Umbilical cord (tissue), 2 donors: ENCODE results near the gene PCDHGA3. TPM values are rescaled to one million over a fixed set of nuclear protein-coding genes. Genes with fewer than 3 reads are reported as not detected.
"Not testable (repeated sequence)": the region's sequence is repeated elsewhere in the genome, so short reads cannot be mapped to it uniquely, and the experiment has no call there.

Experiments used
- DNase-seq: peaks from one replicate; pipeline ENCODE4 v3.0.0-alpha.2; 2015; ENCODE audit warnings: low spot score
- total RNA-seq: library from RNA; depleted of rRNA; stranded (reverse); fragments of >200 nt; gene quantifications from one replicate; pipeline ENCODE4 v1.2.3, GENCODE V29; 2014; ENCODE audit warnings: low replicate concordance; ENCODE audit not compliant: insufficient read depth

Gene PCDHGA3
- total RNA-seq = 2.2 TPM

GRCh38 chr5:141343242-141343952 is at the start of gene PCDHGA3:
TSS of gene PCDHGA3 (plus strand) at chr5:141343829. CDS start at chr5:141344034, 205 bp downstream.
- no peak for DNase-seq

GRCh38 chr5:141298376-141298775 is 45.3 kb upstream of the PCDHGA3 start:
- no peak for DNase-seq

- DNase-seq = no peak
Observed at GRCh38 chr5:141303756-141304155, 39.9 kb upstream of the PCDHGA3 start, which contains the start of gene SLC25A2. TSS of gene SLC25A2 (minus strand) at chr5:141304049. CDS start at chr5:141303865, 184 bp downstream.

GRCh38 chr5:141306630-141307029 is 37.0 kb upstream of the PCDHGA3 start:
- DNase-seq = no peak

- no peak for DNase-seq
Observed at GRCh38 chr5:141313711-141314110, 29.9 kb upstream of the PCDHGA3 start.

GRCh38 chr5:141316963-141317362 is 26.7 kb upstream of the PCDHGA3 start:
- not testable (repeated sequence) for DNase-seq

GRCh38 chr5:141319202-141319601 is 24.4 kb upstream of the PCDHGA3 start:
- no peak for DNase-seq

- DNase-seq = no peak
Observed at GRCh38 chr5:141319699-141320098, 23.9 kb upstream of the PCDHGA3 start.

GRCh38 chr5:141320225-141321169 is 23.1 kb upstream of the PCDHGA3 start, which contains the start of gene TAF7:
TSS of gene TAF7 (minus strand) at chr5:141320784. CDS start at chr5:141320044, 740 bp downstream.
- DNase-seq = peak; percentile 94

- DNase-seq = no peak
Observed at GRCh38 chr5:141322261-141322660, 21.4 kb upstream of the PCDHGA3 start.

GRCh38 chr5:141326088-141326854 is 17.4 kb upstream of the PCDHGA3 start:
- DNase-seq = peak; percentile 24

- no peak for DNase-seq
Observed at GRCh38 chr5:141328231-141328630, 15.4 kb upstream of the PCDHGA3 start.

GRCh38 chr5:141330299-141331080 is 13.1 kb upstream of the PCDHGA3 start, which contains the start of gene PCDHGA1:
TSS of gene PCDHGA1 (plus strand) at chr5:141330514.
- DNase-seq = no peak

GRCh38 chr5:141332571-141332970 is 11.1 kb upstream of the PCDHGA3 start:
- not testable (repeated sequence) for DNase-seq

- DNase-seq = peak; percentile 23
Observed at GRCh38 chr5:141338538-141339306, 4.9 kb upstream of the PCDHGA3 start, which contains the start of gene PCDHGA2. TSS of gene PCDHGA2 (plus strand) at chr5:141338760.

GRCh38 chr5:141340781-141341354 is 2.8 kb upstream of the PCDHGA3 start:
- DNase-seq = not testable (repeated sequence)

- no peak for DNase-seq
Observed at GRCh38 chr5:141342773-141343172, 856 bp upstream of the PCDHGA3 start.

GRCh38 chr5:141343953-141344463 is 379 bp downstream of the PCDHGA3 start:
- no peak for DNase-seq

- no peak for DNase-seq
Observed at GRCh38 chr5:141345327-141345726, 1.7 kb downstream of the PCDHGA3 start.
